HCT116 (cell line): ENCODE results near the gene TIGIT.

Experiments
- EGR1 ChIP-seq: IDR thresholded peaks from 2 replicates; pipeline ENCODE4 v1.6.1; 2012; ENCODE audit warnings: low read depth
- EZH2 ChIP-seq: fragments of 200-600 bp; sonication (generic); IDR thresholded peaks from 2 replicates; pipeline ENCODE4 v1.6.1; 2017; ENCODE audit warnings: antibody characterized with exemption, mixed run types
- EZH2phosphoT487 ChIP-seq: fragments of 200-600 bp; IDR thresholded peaks from 2 replicates; pipeline ENCODE4 v1.6.1; 2018; ENCODE audit warnings: antibody characterized with exemption, borderline replicate concordance
- SIN3A ChIP-seq: IDR thresholded peaks from 2 replicates; pipeline ENCODE4 v1.6.1; 2012; ENCODE audit warnings: low read depth

DNA sequence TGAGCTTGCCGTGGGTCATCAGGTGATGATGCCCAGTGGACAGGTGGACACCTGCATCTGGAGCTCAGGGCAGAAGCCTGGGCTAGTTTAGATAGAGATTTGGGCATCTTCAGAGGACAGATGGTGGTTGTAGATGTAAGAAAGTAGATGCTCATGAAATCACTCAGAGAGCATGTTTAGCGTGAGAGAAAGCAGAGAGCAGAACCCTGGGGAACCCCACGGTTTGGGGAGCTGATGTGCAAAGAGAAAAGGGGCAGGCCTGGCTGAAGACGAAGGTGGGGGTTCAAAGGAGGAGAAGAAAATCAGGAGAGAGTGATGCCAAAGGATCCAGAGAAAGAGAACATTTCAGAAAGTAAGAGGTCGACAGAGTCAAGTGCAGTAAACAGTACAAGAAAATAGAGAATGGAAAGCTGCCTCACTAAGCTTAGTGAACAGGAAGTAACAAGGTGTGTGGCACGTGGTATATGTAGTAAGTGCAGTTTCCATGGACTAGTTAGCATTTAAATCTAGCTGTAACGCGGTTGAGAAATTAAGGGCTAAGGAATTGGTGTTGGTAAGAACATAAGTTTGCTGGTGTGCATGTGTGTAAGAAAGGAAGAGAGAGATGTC, 13.5 kb downstream of the TIGIT start:
- no peak for TF ChIP-seq EGR1
- no peak for TF ChIP-seq SIN3A
- no peak for TF ChIP-seq EZH2
- TF ChIP-seq EZH2phosphoT487 = no peak
